B cell (primary cell): ENCODE measurements around the gene MGMT. TPM values are rescaled to one million over a fixed set of nuclear protein-coding genes. Genes with fewer than 3 reads are reported as not detected.

Experiments used
- ATAC-seq: fragments of 200-7000 bp; cut with Tn5 transposase; one replicate; pipeline ENCODE4 v1.10.0; 2021; ENCODE audit warnings: low read depth, mild to moderate bottlenecking, moderate number of reproducible peaks, moderate library complexity
- CTCF ChIA-PET: fragments of 350-600 bp; sonication (Branson Sonifier 250); formaldehyde crosslinking; loops from one replicate; lab custom pipeline; 2021; ENCODE audit warnings: antibody characterized with exemption, inconsistent platforms; lab: Charles Lee
- POLR2A ChIA-PET: fragments of 350-600 bp; sonication (Branson Sonifier 250); formaldehyde crosslinking; loops from one replicate; lab custom pipeline; 2021; ENCODE audit warnings: antibody characterized with exemption; lab: Charles Lee
- DNase-seq: peaks from one replicate; pipeline ENCODE4 v3.0.0; 2013
- H2AFZ ChIP-seq: 2 replicates; pipeline ENCODE4 v1.6.1; 2012; ENCODE audit warnings: mild to moderate bottlenecking, low read depth, low read length; ENCODE audit not compliant: insufficient read depth, poor library complexity, severe bottlenecking
- H3K27ac ChIP-seq, 2 donors: 1 replicate in 1 of 2; 2 replicates in 1 of 2; pipeline ENCODE4 v1.5.1; 2012 to 2013; ENCODE audit warnings: low read length in 2 of 2, mild to moderate bottlenecking in 2 of 2, moderate library complexity in 1 of 2
- H3K27me3 ChIP-seq, 4 experiments: fragments of 200-600 bp in 1 of 4; sonication (generic) in 1 of 4; replicated peaks in 1 of 4; 1 replicate in 2 of 4; 2 replicates in 2 of 4; pipeline versions ENCODE4 v1.6.1 to v1.7.0; 2013 to 2016; ENCODE audit warnings: low read length in 3 of 4, mild to moderate bottlenecking in 2 of 4, mixed read lengths in 1 of 4, moderate library complexity in 1 of 4; ENCODE audit not compliant: insufficient read depth in 4 of 4, control insufficient read depth in 3 of 4; ENCODE audit errors: control extremely low read depth in 1 of 4
- H3K36me3 ChIP-seq, 2 experiments: replicated peaks in 1 of 2; 1 replicate in 1 of 2; 2 replicates in 1 of 2; pipeline versions ENCODE4 v1.6.1 to v1.7.1; 2013; ENCODE audit warnings: low read length in 1 of 2; ENCODE audit not compliant: insufficient read depth in 2 of 2, control insufficient read depth in 1 of 2; ENCODE audit errors: control extremely low read depth in 1 of 2, extremely low read depth in 1 of 2
- H3K4me1 ChIP-seq, 2 donors: fragments of 200-600 bp in 1 of 2; sonication (generic) in 1 of 2; 1 replicate in 1 of 2; 2 replicates in 1 of 2; pipeline versions ENCODE4 v1.5.1 to v1.6.1; 2013 to 2017; ENCODE audit warnings: low read length in 2 of 2; ENCODE audit not compliant: control insufficient read depth in 2 of 2, insufficient read depth in 2 of 2
- H3K4me2 ChIP-seq: replicated peaks from 2 replicates; pipeline ENCODE3; 2012; ENCODE audit warnings: mild to moderate bottlenecking, low read depth, low read length; ENCODE audit not compliant: poor library complexity, severe bottlenecking
- H3K4me3 ChIP-seq, 5 experiments: fragments of 200-600 bp in 1 of 5; sonication (generic) in 1 of 5; 1 replicate in 3 of 5; 2 replicates in 2 of 5; pipeline versions ENCODE4 v1.5.1 to v1.7.0; 2011 to 2016; ENCODE audit warnings: low read length in 4 of 5, mild to moderate bottlenecking in 4 of 5, low read depth in 2 of 5, control low read depth in 1 of 5, moderate library complexity in 1 of 5; ENCODE audit not compliant: insufficient read depth in 1 of 5; ENCODE audit errors: control extremely low read depth in 1 of 5, extremely low read depth in 1 of 5
- H3K79me2 ChIP-seq: fragments of 200-600 bp; sonication (generic); one replicate; pipeline ENCODE4 v1.6.0; 2016; ENCODE audit warnings: low read length; ENCODE audit not compliant: control insufficient read depth, insufficient read depth
- H3K9ac ChIP-seq: fragments of 200-600 bp; sonication (generic); 2 replicates; pipeline ENCODE4 v1.6.1; 2017; ENCODE audit warnings: mild to moderate bottlenecking, low read length, moderate library complexity
- H3K9me3 ChIP-seq, 3 donors: one replicate each; pipeline versions ENCODE4 v1.6.1 to v1.7.1; 2013; ENCODE audit warnings: low read length in 2 of 3; ENCODE audit not compliant: control insufficient read depth in 2 of 3, insufficient read depth in 1 of 3; ENCODE audit errors: control extremely low read depth in 1 of 3
- H4K20me1 ChIP-seq: 2 replicates; pipeline ENCODE4 v1.6.0; 2012; ENCODE audit warnings: mild to moderate bottlenecking, low read length; ENCODE audit not compliant: insufficient read depth, control insufficient read depth, poor library complexity, severe bottlenecking
- H3K27ac Mint-ChIP-seq: one replicate; pipeline ENCODE4 v1.8.0; 2021; ENCODE audit warnings: mixed read lengths
- H3K27me3 Mint-ChIP-seq: one replicate; pipeline ENCODE4 v1.8.0; 2021; ENCODE audit warnings: mixed read lengths
- H3K4me1 Mint-ChIP-seq: one replicate; pipeline ENCODE4 v1.8.0; 2021; ENCODE audit warnings: mixed read lengths
- H3K4me3 Mint-ChIP-seq: one replicate; pipeline ENCODE4 v1.8.0; 2021; ENCODE audit warnings: mixed read lengths
- H3K9me3 Mint-ChIP-seq: one replicate; pipeline ENCODE4 v1.8.0; 2022; ENCODE audit warnings: mixed read lengths; ENCODE audit not compliant: insufficient read depth
- EZH2 ChIP-seq: IDR thresholded peaks from 2 replicates; pipeline ENCODE4 v1.6.1; 2012; ENCODE audit warnings: borderline replicate concordance, low read depth, mild to moderate bottlenecking, moderate library complexity, low read length; ENCODE audit not compliant: insufficient read depth, poor library complexity, severe bottlenecking
- WGBS: methylation state at CpG from one replicate; pipeline ENCODE4 v1.1.5; 2013; ENCODE audit warnings: missing lambda C conversion rate; ENCODE audit not compliant: insufficient coverage; 5-methylcytosine and 5-hydroxymethylcytosine counted together
- intact Hi-C: fragments of 100-400 bp; cut with micrococcal nuclease; formaldehyde crosslinking; loops from one replicate; pipeline ENCODE4 v1.10.0; 2022
- polyA plus RNA-seq: library from polyadenylated mRNA; depleted of rRNA; stranded (reverse); fragments of >200 nt; gene quantifications from 2 replicates; pipeline ENCODE4 v1.2.3, GENCODE V29; 2012
- total RNA-seq, 2 donors: library from RNA; stranded (reverse); fragments of 120-200 nt in 1 of 2; gene quantifications; 1 replicate in 1 of 2; 2 replicates in 1 of 2; pipeline versions ENCODE4 v1.2.3 to v1.2.4, GENCODE V29; 2013 to 2022
- TF ChIP-seq, protein P1 (sequence below): fragments of 200-600 bp; IDR thresholded peaks from one replicate; pipeline ENCODE4 v1.8.0; 2022; ENCODE audit warnings: antibody characterized with exemption, mild to moderate bottlenecking

MGMT gene
- total and polyA plus RNA-seq, 2 donors (not counting 1 experiment from before 2014, with no cell fraction given), result 16.6 to 87.7 TPM

DNA sequence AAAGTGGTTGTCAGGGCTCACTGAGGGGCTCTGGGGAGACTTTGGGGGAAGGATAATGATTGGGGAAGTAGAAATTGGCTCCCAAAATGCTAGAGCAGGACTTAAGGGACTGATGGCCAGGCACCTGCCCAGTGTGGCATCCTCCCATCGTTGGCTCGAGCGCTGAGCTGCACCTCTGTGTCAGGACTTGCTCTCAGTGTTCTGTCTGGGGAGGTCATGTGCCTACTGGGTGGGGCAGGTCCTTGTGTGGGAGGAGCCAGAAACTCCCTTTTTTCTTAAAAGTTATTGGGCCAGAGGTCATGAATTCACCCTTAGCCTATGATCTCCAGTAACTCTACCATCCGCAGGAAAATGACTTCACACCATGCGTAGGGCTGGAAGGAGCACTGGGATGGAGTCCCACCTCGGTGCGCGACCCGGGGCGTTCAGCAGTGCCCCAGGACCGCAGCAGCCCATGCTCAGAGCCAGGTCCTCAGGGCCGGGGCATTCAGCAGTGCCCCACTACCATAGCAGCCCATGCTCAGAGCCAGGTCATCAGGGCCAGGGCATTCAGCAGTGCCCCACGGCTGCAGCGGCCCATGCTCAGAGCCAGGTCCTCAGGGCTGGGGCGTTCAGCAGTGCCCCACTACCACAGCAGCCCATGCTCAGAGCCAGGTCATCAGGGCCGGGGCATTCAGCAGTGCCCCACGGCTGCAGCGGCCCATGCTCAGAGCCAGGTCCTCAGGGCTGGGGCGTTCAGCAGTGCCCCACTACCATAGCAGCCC lies 275.1 kb downstream of the MGMT start:
- no peak overlapping the region for H2AFZ ChIP-seq
- Mint-ChIP-seq H3K4me1 (peaks cover 13% of the 10 kb centered on the region), H3K27ac (no peak overlapping the region), H3K27me3 (no peaks in the 10 kb centered on the region), H3K4me3 (no peak overlapping the region), H3K9me3 (no peaks in the 10 kb centered on the region)
- no peak for TF ChIP-seq EZH2
- TF ChIP-seq, protein P1, sequence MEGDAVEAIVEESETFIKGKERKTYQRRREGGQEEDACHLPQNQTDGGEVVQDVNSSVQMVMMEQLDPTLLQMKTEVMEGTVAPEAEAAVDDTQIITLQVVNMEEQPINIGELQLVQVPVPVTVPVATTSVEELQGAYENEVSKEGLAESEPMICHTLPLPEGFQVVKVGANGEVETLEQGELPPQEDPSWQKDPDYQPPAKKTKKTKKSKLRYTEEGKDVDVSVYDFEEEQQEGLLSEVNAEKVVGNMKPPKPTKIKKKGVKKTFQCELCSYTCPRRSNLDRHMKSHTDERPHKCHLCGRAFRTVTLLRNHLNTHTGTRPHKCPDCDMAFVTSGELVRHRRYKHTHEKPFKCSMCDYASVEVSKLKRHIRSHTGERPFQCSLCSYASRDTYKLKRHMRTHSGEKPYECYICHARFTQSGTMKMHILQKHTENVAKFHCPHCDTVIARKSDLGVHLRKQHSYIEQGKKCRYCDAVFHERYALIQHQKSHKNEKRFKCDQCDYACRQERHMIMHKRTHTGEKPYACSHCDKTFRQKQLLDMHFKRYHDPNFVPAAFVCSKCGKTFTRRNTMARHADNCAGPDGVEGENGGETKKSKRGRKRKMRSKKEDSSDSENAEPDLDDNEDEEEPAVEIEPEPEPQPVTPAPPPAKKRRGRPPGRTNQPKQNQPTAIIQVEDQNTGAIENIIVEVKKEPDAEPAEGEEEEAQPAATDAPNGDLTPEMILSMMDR, result no peak
- H4K20me1 ChIP-seq, result no peaks in the 10 kb centered on the region
- peaks cover 3 to 6% of the 10 kb centered on the region in 2 donors for H3K4me1 ChIP-seq
- no peaks in the 10 kb centered on the region for H3K27me3 ChIP-seq
- DNase-seq (no peak), ATAC-seq (no peak)
- H3K4me2 ChIP-seq, result no peak overlapping the region
- 95% methylated on average over 19 of the region's 19 CpGs for WGBS
- ChIA-PET POLR2A (no interaction called here), CTCF (no interaction called here)
- H3K9me3 ChIP-seq, result peaks cover 0 to 53% (median 0%) of the 10 kb centered on the region in 3 donors
- intact Hi-C loops, result no loop called here
- no peak overlapping the region for H3K4me3 ChIP-seq
- H3K36me3 ChIP-seq, result no peaks in the 10 kb centered on the region
- H3K27ac ChIP-seq, result no peak overlapping the region
- no peaks in the 10 kb centered on the region for H3K79me2 ChIP-seq
- H3K9ac ChIP-seq, result no peak overlapping the region

DNA sequence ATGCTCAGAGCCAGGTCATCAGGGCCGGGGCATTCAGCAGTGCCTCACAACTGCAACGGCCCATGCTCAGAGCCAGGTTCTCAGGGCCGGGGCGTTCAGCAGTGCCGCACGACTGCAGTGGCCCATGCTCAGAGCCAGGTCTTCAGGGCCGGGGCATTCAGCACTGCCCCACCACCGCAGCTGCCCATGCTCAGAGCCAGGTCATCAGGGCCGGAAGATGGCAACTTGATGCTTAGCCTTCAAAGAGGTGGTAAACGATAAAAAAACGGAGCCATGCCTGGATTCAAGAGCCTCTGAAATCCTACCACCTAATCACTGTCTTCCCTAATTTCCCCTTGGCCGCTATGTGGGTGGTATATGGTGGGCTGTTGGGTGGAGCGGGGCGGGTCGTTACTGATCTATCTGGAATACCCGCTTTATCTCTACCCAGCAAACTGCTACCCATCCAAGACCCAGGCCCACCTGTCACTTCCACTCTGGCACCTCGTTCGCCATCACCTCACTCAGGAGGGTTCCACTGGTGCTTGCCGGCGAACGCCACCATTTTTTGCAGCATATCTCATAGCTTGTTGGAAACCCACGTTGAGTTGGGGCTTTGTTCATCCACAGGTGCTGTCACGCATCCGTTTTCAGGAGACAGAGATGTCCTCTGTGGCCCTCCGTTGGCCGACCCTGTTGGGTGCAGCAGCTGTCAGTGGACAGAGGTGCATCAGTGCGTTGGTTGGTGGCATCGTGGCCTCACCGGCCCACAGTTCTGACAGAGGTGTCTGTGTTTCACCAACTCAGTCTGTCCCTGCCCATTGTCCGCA lies 275.9 kb downstream of the MGMT start:
- H3K36me3 ChIP-seq, result no peaks in the 10 kb centered on the region
- H3K4me1 ChIP-seq, result peaks cover 3 to 6% of the 10 kb centered on the region in 2 donors
- peaks cover 3% of the 10 kb centered on the region for H3K9me3 Mint-ChIP-seq
- POLR2A ChIA-PET, result no interaction called here
- CTCF ChIA-PET, result no interaction called here
- no peak overlapping the region for H3K27ac ChIP-seq
- H3K4me3 ChIP-seq, result no peak overlapping the region
- no peak overlapping the region for H3K27ac Mint-ChIP-seq
- H3K9me3 ChIP-seq, result peaks cover 0 to 54% (median 6%) of the 10 kb centered on the region in 3 donors
- TF ChIP-seq EZH2, result no peak
- TF ChIP-seq, protein P1, result no peak
- no peaks in the 10 kb centered on the region for H4K20me1 ChIP-seq
- no peak overlapping the region for H3K4me3 Mint-ChIP-seq
- H3K4me1 Mint-ChIP-seq, result peaks cover 13% of the 10 kb centered on the region
- intact Hi-C loops, result no loop called here
- H3K9ac ChIP-seq, result no peak overlapping the region
- WGBS, result 98% methylated on average over 23 of the region's 30 CpGs
- H3K79me2 ChIP-seq, result no peaks in the 10 kb centered on the region
- ATAC-seq (no peak), DNase-seq (no peak)
- H2AFZ ChIP-seq, result no peak overlapping the region
- no peaks in the 10 kb centered on the region for H3K27me3 Mint-ChIP-seq
- no peak overlapping the region for H3K4me2 ChIP-seq
- no peaks in the 10 kb centered on the region for H3K27me3 ChIP-seq
